ENCODE measurements around the gene EHMT1.

DNA sequence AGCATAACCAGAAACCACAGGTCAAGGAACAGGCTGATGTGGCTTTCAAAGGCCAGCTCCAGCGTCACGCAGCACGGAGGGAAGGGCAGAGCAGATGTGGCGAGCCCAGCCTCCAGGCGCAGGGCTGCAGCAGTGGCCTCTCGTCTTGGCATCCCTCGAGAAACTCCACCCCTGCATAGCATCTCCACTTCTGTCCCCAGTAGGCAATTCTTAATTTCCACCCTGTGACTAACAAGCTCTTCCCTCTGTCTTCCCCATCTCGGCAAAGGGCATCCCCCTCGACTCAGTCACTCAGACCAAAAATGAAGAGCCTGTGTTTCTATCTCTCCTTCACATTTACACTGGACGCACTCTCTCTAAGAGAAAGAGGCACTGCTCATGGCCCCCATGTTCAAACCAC is 257.0 kb downstream of the EHMT1 start:
- no peak for TF ChIP-seq ZNF274 (IDR thresholded peaks at IDR 0.05; ENCODE audit: low read depth, low read length)
- TF ChIP-seq YY1 (IDR thresholded peaks at IDR 0.05; ENCODE audit: insufficient read depth, insufficient read length): no peak

Measured in NT2/D1 (cell line).